Measurements from ENCODE around the gene PRR5L. TPM values are rescaled to one million over a fixed set of nuclear protein-coding genes. Genes with fewer than 3 reads are reported as not detected.

PRR5L gene
- polyA plus RNA-seq, 1 donor (not counting 4 experiments of a cell fraction or from before 2014, with no cell fraction given): 20.1 TPM

- Histone ChIP-seq H3K27me3 (ENCODE audit: control insufficient read depth, extremely low read depth, insufficient read depth, low read length) (no peaks in the 10 kb centered on the region), H3K4me1 (ENCODE audit: control insufficient read depth, extremely low read depth, insufficient read depth, low read length) (peaks cover 5% of the 10 kb centered on the region), H3K9me3 (ENCODE audit: control insufficient read depth, low read depth, low read length) (no peaks in the 10 kb centered on the region), H3K9me1 (ENCODE audit: control insufficient read depth, extremely low read depth, insufficient read depth, low read length) (no peaks in the 10 kb centered on the region), H3K36me3 (ENCODE audit: control insufficient read depth in 2 of 2, extremely low read depth in 1 of 2, insufficient read depth in 2 of 2, low read length in 2 of 2) (peaks cover 4 to 12% of the 10 kb centered on the region in 2 experiments), H3K4me3 (ENCODE audit: control insufficient read depth in 2 of 3, extremely low read depth in 1 of 3, insufficient read depth in 2 of 3, low read depth in 1 of 3, low read length in 3 of 3) (no peak overlapping the region), H3K4me2 (ENCODE audit: control insufficient read depth, extremely low read depth, insufficient read depth, low read depth, low read length) (no peak overlapping the region), H3K27ac (ENCODE audit: control insufficient read depth, insufficient read depth, low read length) (no peak overlapping the region), H3K9ac (ENCODE audit: control insufficient read depth, extremely low read depth, insufficient read depth, low read length) (no peak overlapping the region), H3K79me2 (ENCODE audit: control insufficient read depth, insufficient read depth, low read length) (no peaks in the 10 kb centered on the region), H4K20me1 (ENCODE audit: control insufficient read depth, extremely low read depth, insufficient read depth, low read length) (no peaks in the 10 kb centered on the region), H2AFZ (ENCODE audit: control insufficient read depth, low read length) (no peak overlapping the region)
- no peak for FAIRE-seq
- dilution Hi-C loops (cut with MboI; ENCODE audit: extremely low pct_ligation_motif_present, low sequenced_read_pairs): no loop called here
- DNase-seq (ENCODE audit: low read depth, low spot score): no peak
- TF ChIP-seq CTCF (optimal IDR thresholded peaks at IDR 0.05 in 1 of 3, IDR thresholded peaks at IDR 0.05 in 1 of 3, conservative IDR thresholded peaks at IDR 0.05 in 1 of 3; ENCODE audit: extremely low read depth in 1 of 3, insufficient read depth in 2 of 3, low read length in 3 of 3) (no peak), EZH2 (IDR thresholded peaks at IDR 0.05; ENCODE audit: low read length) (no peak)
Observed at GRCh38 chr11:36419791-36420424, 123.8 kb downstream of the PRR5L start.

DNA sequence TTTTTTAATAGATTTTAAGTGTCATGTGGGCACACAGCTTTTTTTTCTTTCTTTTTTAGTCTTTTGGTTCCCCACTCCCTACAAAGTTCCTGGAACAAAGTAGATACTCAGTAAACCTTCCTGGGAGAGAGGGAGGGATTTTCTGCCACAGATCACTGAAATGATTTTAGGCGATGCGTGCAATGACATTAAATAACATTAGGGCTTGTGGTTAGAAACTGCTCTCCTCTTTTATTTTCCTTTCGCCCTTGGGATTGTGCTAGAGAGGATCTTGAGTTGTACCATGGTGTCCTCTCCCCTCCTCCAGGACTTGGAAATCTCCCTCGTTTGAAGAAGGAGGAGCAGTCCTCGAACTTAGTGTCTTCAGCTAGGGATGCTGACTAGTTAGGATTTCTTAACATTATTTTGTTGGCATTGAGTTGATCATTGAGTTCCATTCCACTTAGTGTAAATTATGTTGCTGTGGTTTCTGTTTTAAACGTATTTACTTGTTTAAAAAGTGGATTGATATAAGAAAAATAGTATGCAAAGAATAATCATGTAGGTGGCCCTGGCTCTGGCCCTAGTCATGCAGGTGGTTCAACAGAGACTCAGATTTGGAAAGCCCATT, 125.6 kb downstream of the PRR5L start:
- Histone ChIP-seq H3K4me1 (ENCODE audit: control insufficient read depth, extremely low read depth, insufficient read depth, low read length) (peaks cover 5% of the 10 kb centered on the region), H3K4me3 (ENCODE audit: control insufficient read depth in 2 of 3, extremely low read depth in 1 of 3, insufficient read depth in 2 of 3, low read depth in 1 of 3, low read length in 3 of 3) (no peak overlapping the region), H3K9ac (ENCODE audit: control insufficient read depth, extremely low read depth, insufficient read depth, low read length) (no peak overlapping the region), H3K79me2 (ENCODE audit: control insufficient read depth, insufficient read depth, low read length) (no peaks in the 10 kb centered on the region), H3K27ac (ENCODE audit: control insufficient read depth, insufficient read depth, low read length) (no peak overlapping the region), H2AFZ (ENCODE audit: control insufficient read depth, low read length) (no peak overlapping the region), H3K27me3 (ENCODE audit: control insufficient read depth, extremely low read depth, insufficient read depth, low read length) (no peaks in the 10 kb centered on the region), H3K4me2 (ENCODE audit: control insufficient read depth, extremely low read depth, insufficient read depth, low read depth, low read length) (no peak overlapping the region), H3K9me3 (ENCODE audit: control insufficient read depth, low read depth, low read length) (no peaks in the 10 kb centered on the region), H3K36me3 (ENCODE audit: control insufficient read depth in 2 of 2, extremely low read depth in 1 of 2, insufficient read depth in 2 of 2, low read length in 2 of 2) (peaks cover 4 to 15% of the 10 kb centered on the region in 2 experiments), H3K9me1 (ENCODE audit: control insufficient read depth, extremely low read depth, insufficient read depth, low read length) (no peaks in the 10 kb centered on the region), H4K20me1 (ENCODE audit: control insufficient read depth, extremely low read depth, insufficient read depth, low read length) (no peaks in the 10 kb centered on the region)
- DNase-seq (ENCODE audit: low read depth, low spot score): no peak
- FAIRE-seq: no peak
- dilution Hi-C loops (cut with MboI; ENCODE audit: extremely low pct_ligation_motif_present, low sequenced_read_pairs): no loop called here
- TF ChIP-seq CTCF (optimal IDR thresholded peaks at IDR 0.05 in 1 of 3, IDR thresholded peaks at IDR 0.05 in 1 of 3, conservative IDR thresholded peaks at IDR 0.05 in 1 of 3; ENCODE audit: extremely low read depth in 1 of 3, insufficient read depth in 2 of 3, low read length in 3 of 3): no peak
- no peak for TF ChIP-seq EZH2 (IDR thresholded peaks at IDR 0.05; ENCODE audit: low read length)
